ENCODE measurements around the gene SEZ6L2. TPM values are rescaled to one million over a fixed set of nuclear protein-coding genes. Genes with fewer than 3 reads are reported as not detected.
A peak's percentile ranks its signal among the peaks of the same experiment; 100 is the strongest.

SEZ6L2 gene
- total RNA-seq, 3 donors from 2014 or later: 0.16 to 7.2 (median 5.0) TPM

GRCh38 chr16:29849505-29849904, 49.8 kb downstream of the SEZ6L2 start:
- intact Hi-C loops (cut with DNase I; ENCODE audit: low total_unique reads): no loop called here
- Histone ChIP-seq H3K9me3 (no peaks in the 10 kb centered on the region), H3K4me3 (no peak overlapping the region), H3K27ac (no peak overlapping the region), H3K4me1 (no peaks in the 10 kb centered on the region), H3K36me3 (no peaks in the 10 kb centered on the region), H3K27me3 (no peaks in the 10 kb centered on the region)
- DNase-seq (ENCODE audit: low spot score in 2 of 2): no peak
- TF ChIP-seq POLR2AphosphoS5 (IDR thresholded peaks at IDR 0.05): no peak
- no peak for TF ChIP-seq POLR2A (IDR thresholded peaks at IDR 0.05)

GRCh38 chr16:29848420-29849297, 50.7 kb downstream of the SEZ6L2 start:
- Histone ChIP-seq H3K4me3 (no peak overlapping the region), H3K9me3 (no peaks in the 10 kb centered on the region), H3K27ac (no peak overlapping the region), H3K4me1 (no peaks in the 10 kb centered on the region), H3K27me3 (no peaks in the 10 kb centered on the region), H3K36me3 (no peaks in the 10 kb centered on the region)
- intact Hi-C loops (cut with DNase I; ENCODE audit: low total_unique reads): no loop called here
- no peak for TF ChIP-seq POLR2A (IDR thresholded peaks at IDR 0.05)
- peak in 2 of 3 donors; percentile 78 for TF ChIP-seq CTCF (IDR thresholded peaks at IDR 0.05)
- peak in 1 of 3 donors; percentile 33 for TF ChIP-seq POLR2AphosphoS5 (IDR thresholded peaks at IDR 0.05)
- DNase-seq (ENCODE audit: low spot score in 2 of 2): peak; percentile 34 to 67

GRCh38 chr16:29845656-29846055, 53.7 kb downstream of the SEZ6L2 start:
- TF ChIP-seq POLR2A (IDR thresholded peaks at IDR 0.05) (no peak), POLR2AphosphoS5 (IDR thresholded peaks at IDR 0.05) (no peak), CTCF (IDR thresholded peaks at IDR 0.05) (no peak)
- no peaks in the 10 kb centered on the region for H3K9me3 ChIP-seq
- intact Hi-C loops (cut with DNase I; ENCODE audit: low total_unique reads): no loop called here
- H3K36me3 ChIP-seq: no peaks in the 10 kb centered on the region
- no peak overlapping the region for H3K27ac ChIP-seq
- no peaks in the 10 kb centered on the region for H3K27me3 ChIP-seq
- H3K4me3 ChIP-seq: no peak overlapping the region
- H3K4me1 ChIP-seq: no peaks in the 10 kb centered on the region
- no peak for DNase-seq (ENCODE audit: low spot score in 2 of 2)

GRCh38 chr16:29844575-29845331, 54.6 kb downstream of the SEZ6L2 start:
- Histone ChIP-seq H3K4me3 (no peak overlapping the region), H3K27ac (no peak overlapping the region), H3K27me3 (no peaks in the 10 kb centered on the region), H3K4me1 (no peaks in the 10 kb centered on the region), H3K9me3 (no peaks in the 10 kb centered on the region), H3K36me3 (peaks cover 5% of the 10 kb centered on the region)
- DNase-seq (ENCODE audit: low spot score in 2 of 2): no peak
- intact Hi-C loops (cut with DNase I; ENCODE audit: low total_unique reads): no loop called here
- TF ChIP-seq CTCF (IDR thresholded peaks at IDR 0.05) (no peak), POLR2AphosphoS5 (IDR thresholded peaks at IDR 0.05) (no peak), POLR2A (IDR thresholded peaks at IDR 0.05) (no peak)

- no peaks in the 10 kb centered on the region for H3K9me3 ChIP-seq
Measured at GRCh38 chr16:29843931-29844330, 55.4 kb downstream of the SEZ6L2 start.

More at GRCh38 chr16:29843931-29844330, 55.4 kb downstream of the SEZ6L2 start:
- no peak for TF ChIP-seq CTCF (IDR thresholded peaks at IDR 0.05)
- no peak for TF ChIP-seq POLR2A (IDR thresholded peaks at IDR 0.05)
- no peak for TF ChIP-seq POLR2AphosphoS5 (IDR thresholded peaks at IDR 0.05)
- Histone ChIP-seq H3K27me3 (no peaks in the 10 kb centered on the region), H3K36me3 (peaks cover 5% of the 10 kb centered on the region), H3K4me3 (no peak overlapping the region), H3K27ac (no peak overlapping the region), H3K4me1 (no peaks in the 10 kb centered on the region)
- no peak for DNase-seq (ENCODE audit: low spot score in 2 of 2)
- intact Hi-C loops (cut with DNase I; ENCODE audit: low total_unique reads): no loop called here

Measured in breast epithelium (tissue), 4 donors.